Fibroblast of upper back skin (primary cell): Measurements from ENCODE around the gene PLEKHA1.
A peak's percentile ranks its signal among the peaks of the same experiment; 100 is the strongest.

Source experiments
- DNase-seq: peaks from one replicate; pipeline ENCODE4 v3.0.0-alpha.2; 2013

The PLEKHA1 gene

GRCh38 chr10:122374237-122374858, at the start of gene PLEKHA1:
Gene PLEKHA1, plus strand, starts transcription at chr10:122374708. Its CDS starts 18,493 bp downstream, at chr10:122393201.
- DNase-seq, result peak; percentile 94

- DNase-seq, result no peak
Measured at GRCh38 chr10:122325235-122325634, 49.3 kb upstream of the PLEKHA1 start.

- DNase-seq, result no peak
Measured at GRCh38 chr10:122326385-122326784, 48.1 kb upstream of the PLEKHA1 start.

- DNase-seq, result no peak
Measured at GRCh38 chr10:122326806-122327205, 47.7 kb upstream of the PLEKHA1 start.

GRCh38 chr10:122327237-122328206, 47.0 kb upstream of the PLEKHA1 start:
- DNase-seq, result no peak

- no peak for DNase-seq
Measured at GRCh38 chr10:122328676-122329075, 45.8 kb upstream of the PLEKHA1 start.

- no peak for DNase-seq
Measured at GRCh38 chr10:122329416-122329815, 45.1 kb upstream of the PLEKHA1 start.

- DNase-seq, result no peak
Measured at GRCh38 chr10:122331100-122331499, 43.4 kb upstream of the PLEKHA1 start.

- DNase-seq, result no peak
Measured at GRCh38 chr10:122331615-122332446, 42.7 kb upstream of the PLEKHA1 start.

GRCh38 chr10:122333037-122333436, 41.5 kb upstream of the PLEKHA1 start:
- no peak for DNase-seq

- no peak for DNase-seq
Measured at GRCh38 chr10:122336332-122336731, 38.2 kb upstream of the PLEKHA1 start.

- no peak for DNase-seq
Measured at GRCh38 chr10:122336961-122337360, 37.5 kb upstream of the PLEKHA1 start.

GRCh38 chr10:122338609-122339441, 35.7 kb upstream of the PLEKHA1 start:
- DNase-seq, result no peak

- DNase-seq, result peak; percentile 81
Measured at GRCh38 chr10:122341141-122341810, 33.2 kb upstream of the PLEKHA1 start.

- DNase-seq, result peak; percentile 60
Measured at GRCh38 chr10:122342293-122343134, 32.0 kb upstream of the PLEKHA1 start.

- no peak for DNase-seq
Measured at GRCh38 chr10:122343135-122343800, 31.2 kb upstream of the PLEKHA1 start.

GRCh38 chr10:122343936-122344335, 30.6 kb upstream of the PLEKHA1 start:
- DNase-seq, result no peak

- DNase-seq, result no peak
Measured at GRCh38 chr10:122344741-122345258, 29.7 kb upstream of the PLEKHA1 start.

GRCh38 chr10:122346326-122346950, 28.1 kb upstream of the PLEKHA1 start:
- DNase-seq, result no peak
